GM19043 (cell line): ENCODE data around the gene NOP10.
"Not testable (repeated sequence)": the region's sequence is repeated elsewhere in the genome, so short reads cannot be mapped to it uniquely, and the experiment has no call there.

Experiments used
- ATAC-seq: cut with Tn5 transposase; IDR thresholded peaks from one replicate; pipeline ENCODE4 v1.9.1; 2021; ENCODE audit warnings: low read depth; ENCODE audit not compliant: unreplicated experiment

NOP10 gene

DNA sequence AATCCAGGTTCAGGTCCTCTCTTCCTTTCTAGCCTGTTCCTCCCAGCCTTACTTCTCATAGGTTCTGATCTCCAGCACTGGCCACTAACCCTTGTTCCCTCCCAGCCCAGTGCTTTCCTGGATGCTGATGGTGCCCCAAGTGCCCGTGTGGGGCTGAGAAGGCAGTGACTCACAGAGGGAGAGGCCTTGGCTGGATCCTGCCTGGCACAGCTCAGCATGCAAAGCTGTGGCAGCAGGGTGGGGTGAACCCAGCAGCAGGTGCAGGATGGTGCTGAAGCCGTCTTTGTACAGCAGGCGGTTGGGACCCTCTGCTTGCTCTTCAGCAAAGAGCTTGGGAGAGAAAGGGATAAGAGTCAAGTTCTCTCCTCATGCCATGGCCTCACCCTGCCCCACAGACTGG, 16.5 kb upstream of the NOP10 start:
- no peak for ATAC-seq

DNA sequence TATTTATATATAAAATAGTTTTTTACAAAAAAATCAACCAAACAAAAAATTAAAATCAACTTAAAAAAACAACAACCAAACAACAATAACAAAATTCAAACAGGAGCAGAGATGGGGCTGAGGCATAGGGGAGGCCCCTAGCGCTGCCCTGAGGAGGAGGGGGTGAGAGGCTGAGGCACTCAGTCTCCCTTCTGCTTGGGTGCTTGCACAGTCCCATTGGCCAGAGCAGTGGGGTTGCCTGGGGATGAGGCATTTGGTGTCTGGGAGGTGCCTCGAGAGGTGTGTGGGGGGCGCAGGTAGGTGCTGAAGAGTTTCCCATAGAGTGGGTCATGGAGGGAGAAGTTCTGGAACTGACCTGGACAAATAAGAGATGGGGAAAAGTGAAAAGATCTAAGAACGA, 16.0 kb upstream of the NOP10 start:
- ATAC-seq = no peak

DNA sequence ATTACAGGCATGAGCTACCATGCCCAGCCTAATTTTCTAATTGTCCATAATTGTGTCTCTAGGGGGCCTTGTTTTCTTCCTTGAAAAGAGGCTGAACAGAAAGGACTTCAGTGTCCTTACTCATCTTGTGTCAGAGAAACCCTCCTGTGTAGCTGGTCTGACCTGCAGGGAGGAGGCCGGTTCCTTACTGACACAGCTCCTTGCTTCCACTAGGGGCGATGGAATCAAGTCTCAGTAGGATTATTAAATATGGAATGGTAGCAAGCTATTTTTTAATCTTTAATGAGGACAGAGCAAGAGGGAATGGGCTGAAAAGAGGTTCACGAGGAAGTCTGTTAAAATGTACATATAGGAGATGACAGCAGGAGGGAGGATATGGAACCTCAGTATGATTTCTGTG, 15.4 kb upstream of the NOP10 start:
- ATAC-seq = no peak

DNA sequence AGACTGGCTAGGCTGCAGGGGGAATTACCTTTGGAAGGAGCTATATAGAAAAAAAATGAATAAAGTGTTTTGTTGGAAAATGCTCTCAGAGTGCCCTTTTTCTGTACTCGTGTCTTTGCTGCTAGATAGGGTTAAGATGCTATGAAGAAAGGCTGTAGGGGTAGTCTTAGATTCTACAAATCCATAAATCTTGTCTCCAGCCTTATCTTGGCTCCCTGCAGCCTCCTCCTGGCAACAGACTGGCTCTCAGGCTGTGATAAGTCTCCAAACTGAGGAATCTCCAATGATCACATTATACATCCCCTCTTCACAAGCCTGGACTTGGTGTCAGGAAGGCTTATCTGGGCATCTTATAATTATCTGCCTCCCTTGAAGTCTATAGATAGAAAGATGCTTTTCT, 14.7 kb upstream of the NOP10 start:
- no peak for ATAC-seq

DNA sequence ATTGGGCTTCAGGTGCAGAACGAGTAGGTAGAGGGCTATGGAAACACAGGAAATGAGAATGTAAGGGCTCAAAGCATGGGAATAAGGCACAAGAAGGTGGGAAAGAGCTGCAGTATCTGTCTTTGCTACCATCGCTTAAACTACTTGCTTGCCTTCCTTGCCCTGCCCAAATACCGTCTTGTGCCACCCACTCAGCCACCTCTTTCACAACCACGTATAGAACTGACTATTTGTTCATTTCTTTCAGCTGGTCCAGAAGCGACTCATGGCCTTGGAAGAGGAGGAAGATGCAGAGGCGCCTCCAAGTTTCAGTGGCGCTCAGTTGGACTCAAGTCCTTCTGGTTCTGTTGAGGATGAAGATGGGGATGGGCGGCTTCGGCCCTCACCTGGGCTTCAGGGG, 12.3 kb upstream of the NOP10 start:
- ATAC-seq = no peak

DNA sequence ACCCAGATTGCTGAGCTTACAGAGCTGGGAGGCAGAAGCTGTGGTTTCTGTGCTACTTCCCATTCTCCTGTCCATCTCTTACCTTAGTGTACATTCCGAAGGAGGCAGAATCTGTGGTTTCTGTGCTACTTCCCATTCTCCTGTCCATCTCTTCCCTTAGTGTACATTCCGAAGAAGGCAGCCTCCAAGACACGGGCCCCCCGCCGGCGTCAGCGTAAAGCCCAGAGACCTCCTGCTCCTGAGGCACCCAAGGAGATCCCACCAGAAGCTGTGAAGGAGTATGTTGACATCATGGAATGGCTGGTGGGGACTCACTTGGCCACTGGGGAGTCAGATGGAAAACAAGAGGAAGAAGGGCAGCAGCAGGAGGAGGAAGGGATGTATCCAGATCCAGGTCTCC, 11.3 kb upstream of the NOP10 start:
- no peak for ATAC-seq

DNA sequence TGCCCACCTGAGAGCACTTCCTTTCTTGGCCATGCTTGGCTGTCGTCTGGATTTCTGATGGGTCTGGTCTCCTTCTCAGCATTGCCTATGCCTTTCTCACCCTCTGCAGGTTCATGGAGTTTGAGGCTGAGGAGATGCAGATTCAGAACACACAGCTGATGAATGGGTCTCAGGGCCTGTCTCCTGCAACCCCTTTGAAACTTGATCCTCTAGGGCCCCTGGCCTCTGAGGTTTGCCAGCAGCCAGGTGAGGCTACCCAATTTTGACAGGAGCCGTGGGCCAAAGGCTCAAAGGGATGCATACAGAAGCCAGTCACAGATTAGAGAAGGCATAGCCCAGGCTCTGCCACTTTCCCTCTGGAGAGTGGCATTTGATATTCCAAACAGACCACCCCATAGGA, 10.7 kb upstream of the NOP10 start:
- no peak for ATAC-seq

DNA sequence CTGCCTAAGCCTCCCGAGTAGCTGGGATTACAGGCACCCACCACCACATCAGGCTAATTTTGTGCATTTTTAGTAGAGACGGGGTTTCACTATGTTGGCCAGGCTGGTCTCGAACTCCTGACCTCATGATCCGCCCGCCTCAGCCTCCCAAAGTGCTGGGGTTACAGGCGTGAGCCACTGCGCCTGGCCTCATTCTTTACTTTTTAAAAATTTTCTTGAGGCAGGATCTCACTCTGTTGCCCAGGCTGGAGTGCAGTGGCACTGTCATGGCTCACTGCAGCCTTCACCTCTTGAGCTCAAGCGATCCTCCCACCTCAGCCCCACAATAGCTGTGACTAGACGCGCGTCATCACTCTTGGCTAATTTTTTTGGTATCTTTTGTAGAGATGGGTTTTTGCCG, 10.1 kb upstream of the NOP10 start:
- ATAC-seq = not testable (repeated sequence)

DNA sequence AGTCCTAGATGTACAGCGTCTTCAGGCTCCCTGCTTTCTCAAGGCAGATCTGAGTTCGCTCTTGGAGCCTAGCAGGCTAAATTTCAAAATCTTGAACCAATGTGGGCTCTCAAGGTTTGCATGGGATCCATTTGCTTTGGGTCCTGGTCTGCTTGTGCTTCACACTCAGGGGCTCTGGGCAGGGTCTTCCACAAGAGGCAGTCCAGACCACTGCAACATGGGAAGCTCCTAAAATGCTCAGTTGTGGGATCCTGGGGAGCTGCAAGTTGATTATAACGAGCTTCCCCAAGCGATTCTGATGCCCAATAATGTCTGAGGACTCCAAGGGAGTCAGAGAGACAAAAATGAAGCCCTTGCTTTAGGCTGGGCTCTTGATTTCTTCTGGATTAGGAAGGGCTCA, 6.8 kb upstream of the NOP10 start:
- ATAC-seq = no peak

DNA sequence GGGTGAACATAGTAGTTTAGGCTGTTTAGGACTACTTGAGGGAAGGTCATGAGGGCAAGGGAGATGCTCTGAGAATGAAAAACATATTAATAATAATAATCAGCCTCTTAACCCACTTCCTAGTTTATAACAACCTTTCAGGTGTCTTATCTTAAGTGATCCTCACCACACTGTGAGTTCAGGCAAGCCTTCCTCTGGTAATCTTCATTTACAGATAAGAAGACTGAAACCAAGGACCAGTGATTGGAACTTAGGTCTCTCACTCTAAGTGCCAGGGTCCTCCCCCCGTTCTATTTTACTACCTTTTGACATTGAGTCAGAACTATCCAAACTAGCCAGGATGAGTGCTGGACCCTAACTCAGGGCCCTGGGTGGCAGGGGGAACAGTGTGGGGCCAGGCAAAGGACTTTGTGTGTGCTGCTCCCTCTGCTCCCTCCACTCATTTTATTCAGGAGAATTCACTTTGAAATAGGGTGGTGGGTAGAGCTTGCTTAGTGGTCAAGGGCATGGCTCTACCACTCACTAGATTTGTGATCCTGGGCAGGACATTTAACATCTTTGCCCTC, 5.9 kb upstream of the NOP10 start:
- ATAC-seq = no peak

DNA sequence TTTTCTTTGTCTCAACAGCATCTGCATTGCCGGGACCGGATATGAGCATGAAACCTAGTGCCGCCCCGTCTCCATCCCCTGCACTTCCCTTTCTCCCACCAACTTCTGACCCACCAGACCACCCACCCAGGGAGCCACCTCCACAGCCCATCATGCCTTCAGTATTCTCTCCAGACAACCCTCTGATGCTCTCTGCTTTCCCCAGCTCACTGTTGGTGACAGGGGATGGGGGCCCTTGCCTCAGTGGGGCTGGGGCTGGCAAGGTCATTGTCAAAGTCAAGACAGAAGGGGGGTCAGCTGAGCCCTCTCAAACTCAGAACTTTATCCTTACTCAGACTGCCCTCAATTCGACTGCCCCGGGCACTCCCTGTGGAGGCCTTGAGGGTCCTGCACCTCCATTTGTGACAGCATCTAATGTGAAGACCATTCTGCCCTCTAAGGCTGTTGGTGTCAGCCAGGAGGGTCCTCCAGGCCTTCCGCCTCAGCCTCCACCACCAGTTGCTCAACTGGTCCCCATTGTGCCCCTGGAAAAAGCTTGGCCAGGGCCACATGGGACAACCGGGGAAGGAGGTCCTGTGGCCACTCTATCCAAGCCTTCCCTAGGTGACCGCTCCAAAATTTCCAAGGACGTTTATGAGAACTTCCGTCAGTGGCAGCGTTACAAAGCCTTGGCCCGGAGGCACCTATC, 5.2 kb upstream of the NOP10 start:
- no peak for ATAC-seq

DNA sequence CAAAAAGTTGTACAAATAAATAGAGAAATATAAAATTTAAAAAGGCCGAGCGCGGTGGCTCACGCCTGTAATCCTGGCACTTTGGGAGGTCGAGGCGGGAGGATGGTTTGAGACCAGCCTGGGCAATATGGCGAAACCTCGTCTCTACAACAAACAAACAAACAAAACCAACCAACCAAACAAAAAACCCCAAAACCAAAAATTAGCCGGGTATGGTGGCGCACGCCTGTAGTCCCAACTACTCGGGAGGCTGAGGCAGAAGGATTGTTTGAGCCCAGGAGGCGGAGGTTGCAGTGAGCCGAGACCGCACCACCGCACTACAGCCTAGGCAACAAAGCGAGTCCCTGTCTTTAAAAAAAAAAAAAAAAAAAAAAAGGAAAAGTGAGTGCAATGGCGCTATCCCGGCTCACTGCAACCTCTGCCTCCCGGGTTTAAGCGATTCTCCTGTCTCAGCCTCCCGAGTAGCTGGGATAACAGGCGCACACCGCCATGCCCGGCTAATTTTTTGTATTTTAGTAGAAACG, 661 bp downstream of the NOP10 start:
- ATAC-seq = not testable (repeated sequence)

DNA sequence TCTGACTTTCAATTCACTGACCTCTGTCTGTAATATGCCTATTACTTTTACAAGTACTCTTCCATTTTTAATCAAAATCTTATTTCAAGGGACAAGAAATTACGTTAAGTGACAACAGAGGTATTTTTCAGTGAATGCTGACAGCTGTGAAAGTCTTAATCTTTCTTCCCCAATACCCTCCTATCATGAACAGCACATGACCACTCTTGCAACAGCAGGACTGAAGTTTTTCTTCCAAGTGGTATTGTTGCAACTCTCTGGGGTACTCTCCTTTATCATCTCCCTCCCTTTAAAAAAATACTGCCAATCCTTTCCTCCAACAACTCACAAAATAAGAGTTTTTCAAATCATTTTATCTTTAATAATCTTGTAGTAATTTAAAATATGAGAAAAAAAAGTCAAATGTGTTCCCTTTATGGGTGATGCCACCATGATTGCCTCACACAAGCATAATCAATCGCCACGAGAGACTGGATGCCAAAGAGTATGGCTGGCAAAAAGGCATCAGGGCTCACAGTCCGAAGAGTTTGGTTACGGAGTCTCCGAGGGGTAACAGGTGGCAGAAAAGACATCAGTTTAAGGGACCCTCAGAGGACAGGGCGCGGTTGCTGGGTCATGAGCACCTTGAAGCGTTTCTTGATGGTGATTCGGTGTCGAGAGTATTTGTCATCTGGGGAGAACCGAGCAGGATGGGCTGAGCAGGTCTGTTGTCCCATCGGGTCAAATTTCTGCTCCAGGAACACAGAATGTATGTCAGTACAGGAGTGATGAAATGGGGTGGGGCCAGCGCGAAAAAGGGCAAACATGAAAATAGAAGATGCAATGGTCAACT, 1.3 kb downstream of the NOP10 start:
- no peak for ATAC-seq

DNA sequence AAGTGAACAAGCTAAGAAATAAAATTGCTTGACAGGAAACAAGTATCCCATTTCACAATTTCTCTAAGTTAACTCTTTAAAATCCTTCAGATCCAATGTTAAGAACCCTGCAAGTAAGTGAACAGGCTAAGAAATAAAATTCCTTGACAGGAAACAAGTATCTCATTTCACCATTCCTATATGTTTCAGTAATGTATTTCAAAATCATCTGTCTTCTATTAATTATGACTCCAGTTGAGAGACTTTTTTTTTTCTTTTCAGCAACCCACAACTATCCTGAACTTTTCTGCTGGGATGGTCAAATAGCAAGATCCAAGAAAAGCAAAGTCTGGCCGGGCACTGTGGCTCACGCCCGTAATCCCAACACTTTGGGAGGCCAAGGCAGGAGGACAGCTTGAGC, 3.0 kb downstream of the NOP10 start:
- no peak for ATAC-seq

DNA sequence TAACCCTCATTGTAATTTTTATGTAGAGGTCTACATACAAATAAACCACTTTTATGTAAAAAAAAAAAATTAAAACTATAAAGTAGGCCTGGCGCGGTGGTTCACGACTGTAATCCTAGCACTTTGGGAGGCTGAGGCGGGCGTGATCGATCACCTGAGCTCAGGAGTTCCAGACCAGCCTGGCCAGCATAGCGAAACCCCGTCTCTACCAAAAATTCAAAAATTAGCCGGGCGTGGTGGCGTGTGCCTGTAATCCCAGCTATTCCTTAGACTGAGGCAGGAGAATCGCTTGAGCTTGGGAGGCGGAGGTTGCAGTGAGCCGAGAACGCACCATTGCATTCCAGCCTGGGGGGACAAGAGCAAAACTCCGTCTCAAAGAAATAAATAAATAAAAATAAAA, 4.6 kb downstream of the NOP10 start:
- ATAC-seq = no peak

DNA sequence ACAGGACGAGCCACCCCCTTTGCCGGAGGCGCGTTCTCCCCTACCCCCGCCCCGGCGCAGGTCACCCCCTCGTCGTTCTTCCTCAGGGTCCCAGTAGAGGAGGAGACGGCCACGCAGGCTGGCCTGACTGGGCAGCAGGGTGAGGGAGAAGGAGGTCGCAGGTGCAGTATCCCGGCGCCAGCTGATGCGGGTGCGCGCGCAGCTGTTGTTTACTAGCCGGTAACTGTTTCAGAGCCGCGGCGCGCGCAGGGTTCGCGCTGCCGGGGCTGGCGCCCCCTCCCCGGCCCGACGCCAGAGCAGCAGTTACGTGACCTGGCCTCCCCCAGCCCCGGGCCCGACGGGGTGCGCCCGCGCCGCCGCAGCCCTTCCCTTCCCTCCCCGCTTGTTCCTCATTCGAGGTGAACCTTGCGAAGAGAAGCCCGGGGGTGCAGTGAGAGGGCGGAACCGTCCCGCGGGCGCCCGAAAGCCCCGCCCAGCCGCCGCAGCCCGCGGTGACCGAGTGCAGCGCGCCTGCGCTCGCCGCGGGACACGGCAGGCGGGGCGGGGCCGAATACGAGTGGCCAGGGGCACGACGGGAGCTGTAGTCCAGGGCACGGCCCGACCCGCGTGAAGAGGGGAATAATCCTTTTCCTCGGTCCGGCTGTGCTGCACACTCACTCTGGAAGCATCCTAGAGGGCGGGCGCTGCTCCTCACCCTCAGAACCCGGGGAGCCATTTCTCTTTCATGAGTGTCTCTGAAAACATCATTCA, 5.2 kb downstream of the NOP10 start, which contains the start of gene SLC12A6:
TSS of gene SLC12A6 (minus strand) at position 225 of the 750 bp plus-strand sequence. CDS start 1,101 bp downstream, outside the sequence.
- ATAC-seq = peak; percentile 71

DNA sequence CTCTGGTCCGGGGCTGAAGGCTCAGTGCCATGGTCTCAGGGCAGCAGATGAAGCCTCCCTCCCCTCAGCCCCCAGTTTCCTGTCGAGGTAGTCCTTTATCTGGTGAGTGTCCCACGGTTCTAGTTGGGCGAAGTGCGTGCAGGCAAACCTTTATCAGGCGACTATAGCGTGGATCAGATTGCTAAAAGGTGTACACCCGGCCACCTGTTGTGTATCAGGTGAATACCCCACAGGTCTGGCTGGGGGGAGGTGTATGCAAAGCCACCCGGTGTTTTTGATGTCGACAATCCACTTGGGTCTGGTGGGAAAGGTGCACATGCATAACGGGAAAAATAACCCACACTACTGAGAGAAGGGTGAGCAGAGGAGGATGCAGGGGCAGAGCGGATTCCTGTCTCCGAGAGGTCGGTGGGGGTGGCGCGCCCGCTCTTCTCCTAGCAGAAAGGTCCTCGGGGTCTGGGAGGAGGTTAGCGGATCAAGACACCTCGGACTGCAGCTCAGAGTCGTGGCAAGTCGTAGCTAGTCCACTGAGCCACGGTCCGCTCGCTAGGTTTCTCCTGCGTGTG, 5.9 kb downstream of the NOP10 start:
- ATAC-seq = peak; percentile 0

DNA sequence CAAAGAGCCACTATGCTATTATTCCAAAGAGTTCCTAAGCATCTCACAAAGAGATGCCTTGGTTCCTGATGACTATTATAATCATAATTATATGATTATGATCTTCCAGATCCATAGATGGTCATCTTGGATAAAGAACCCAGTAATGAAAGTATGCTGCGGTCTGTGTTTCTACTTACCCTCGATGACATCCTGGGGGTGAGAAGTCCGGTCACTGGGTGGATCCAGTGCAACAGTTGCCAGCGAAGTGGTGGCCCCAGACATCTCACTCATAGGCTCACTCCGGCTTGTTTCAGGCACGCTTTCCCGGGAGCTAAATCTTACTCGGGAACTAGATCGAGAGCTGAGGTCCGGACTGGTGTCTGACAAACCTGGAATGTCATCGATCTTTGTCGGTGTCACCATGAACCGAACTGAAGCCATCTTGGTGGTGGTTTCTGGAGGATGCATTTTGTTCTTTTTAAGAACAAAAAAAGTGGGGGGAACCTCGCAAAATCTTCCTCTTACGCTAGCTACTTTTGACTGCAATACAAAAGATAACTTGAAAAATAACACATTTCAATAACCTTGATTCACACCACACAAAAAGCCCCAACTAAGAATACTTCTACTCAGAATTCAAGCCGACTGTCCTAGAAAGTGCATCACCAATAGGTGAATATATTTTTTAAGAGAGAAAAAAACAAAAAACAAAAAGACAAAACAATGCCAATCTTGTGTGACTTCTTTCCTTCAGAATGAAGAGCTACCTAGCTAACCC, 6.5 kb downstream of the NOP10 start:
- ATAC-seq = no peak

DNA sequence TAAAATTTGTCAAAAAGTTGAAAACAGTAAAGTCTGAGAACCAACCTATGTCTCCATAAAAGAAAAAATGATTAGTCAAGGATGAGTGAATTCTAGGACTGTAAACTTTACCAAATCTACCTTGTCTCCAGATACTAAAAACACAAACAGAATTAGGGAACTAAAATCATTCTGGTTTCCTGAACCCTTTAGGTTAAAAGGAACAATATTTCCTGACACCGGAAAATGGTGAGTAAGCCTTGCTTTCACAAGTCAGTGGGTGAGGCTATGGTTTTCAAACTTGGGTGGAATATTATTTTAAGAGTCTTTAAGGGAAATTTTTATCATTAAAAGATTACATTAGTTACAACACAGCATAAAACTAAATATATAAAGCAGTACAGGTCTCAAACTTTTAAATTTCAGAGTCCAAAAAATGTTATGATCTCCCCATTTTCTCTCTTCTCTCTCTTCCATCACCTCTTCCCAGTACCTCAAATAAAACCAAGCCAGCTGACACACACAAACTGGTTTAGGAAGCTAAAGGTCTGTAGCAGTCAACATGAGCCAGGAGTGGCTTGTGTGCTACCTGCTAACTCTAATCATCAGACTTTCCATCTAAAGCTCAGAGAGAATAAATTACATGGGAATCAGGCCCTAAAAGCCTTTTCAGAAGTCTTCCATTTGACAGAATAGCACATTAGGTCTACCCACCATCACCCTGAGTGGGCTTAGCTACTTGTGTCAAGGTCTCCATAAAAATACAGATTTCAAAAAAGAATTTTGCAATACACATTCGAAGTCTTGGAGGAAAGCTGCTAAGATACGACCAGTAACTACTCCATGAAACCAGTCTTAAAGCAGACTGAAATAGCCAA, 7.5 kb downstream of the NOP10 start:
- no peak for ATAC-seq
